ENCODE results near the gene OPA3.

OPA3 gene

GRCh38 chr19:45528149-45528743 lies 56.4 kb downstream of the OPA3 start:
- TF ChIP-seq CTCF (IDR thresholded peaks at IDR 0.05; ENCODE audit: control extremely low read depth, extremely low read depth, low read depth, missing control alignments) = no peak
- no peak for DNase-seq (ENCODE audit: extremely low spot score)
- ChIA-PET POLR2A (no interaction called here), CTCF (interaction anchor here (1.0 to 4.1 kb wide), 3 partner anchors 14 to 30 kb away, joined by 3 to 22 read pairs (median 4); no protein-coding TSS in a partner anchor)

GRCh38 chr19:45527731-45528130 lies 56.9 kb downstream of the OPA3 start:
- no peak for TF ChIP-seq CTCF (IDR thresholded peaks at IDR 0.05; ENCODE audit: control extremely low read depth, extremely low read depth, low read depth, missing control alignments)
- CTCF ChIA-PET = interaction anchor here (0.8 to 4.1 kb wide), 6 partner anchors 15 to 114 kb away, joined by 3 to 22 read pairs (median 4); partner anchors contain the start of gene EML2

GRCh38 chr19:45526971-45527370 lies 57.6 kb downstream of the OPA3 start:
- no peak for TF ChIP-seq CTCF (IDR thresholded peaks at IDR 0.05; ENCODE audit: control extremely low read depth, extremely low read depth, low read depth, missing control alignments)
- CTCF ChIA-PET = interaction anchor here (0.8 to 4.1 kb wide), 8 partner anchors 16 to 154 kb away, joined by 3 to 22 read pairs (median 4); partner anchors contain the start of gene EML2
- DNase-seq (ENCODE audit: extremely low spot score) = no peak
- POLR2A ChIA-PET = interaction anchor here (0.6 kb wide), 1 partner anchor 10 kb away, joined by 6 read pairs; no protein-coding TSS in a partner anchor

More at GRCh38 chr19:45527731-45528130, 56.9 kb downstream of the OPA3 start:
- no peak for DNase-seq (ENCODE audit: extremely low spot score)
- POLR2A ChIA-PET = no interaction called here

- ChIA-PET CTCF (interaction anchor here (1.4 to 4.1 kb wide), 4 partner anchors 17 to 155 kb away, joined by 5 to 22 read pairs (median 5); no protein-coding TSS in a partner anchor), POLR2A (no interaction called here)
- TF ChIP-seq CTCF (IDR thresholded peaks at IDR 0.05; ENCODE audit: control extremely low read depth, extremely low read depth, low read depth, missing control alignments) = no peak
- DNase-seq (ENCODE audit: extremely low spot score) = no peak
Observed at GRCh38 chr19:45526143-45526542, 58.5 kb downstream of the OPA3 start.

GRCh38 chr19:45524575-45525129 lies 60.0 kb downstream of the OPA3 start:
- DNase-seq (ENCODE audit: extremely low spot score) = no peak
- ChIA-PET POLR2A (no interaction called here), CTCF (interaction anchor here (0.8 to 1.4 kb wide), 7 partner anchors 9 to 121 kb away, joined by 3 to 7 read pairs (median 3); no protein-coding TSS in a partner anchor)
- TF ChIP-seq CTCF (IDR thresholded peaks at IDR 0.05; ENCODE audit: control extremely low read depth, extremely low read depth, low read depth, missing control alignments) = no peak

GRCh38 chr19:45523642-45524256 lies 60.9 kb downstream of the OPA3 start:
- peak; percentile 88 for DNase-seq (ENCODE audit: extremely low spot score)
- ChIA-PET CTCF (interaction anchor here (0.8 to 1.4 kb wide), 7 partner anchors 8 to 122 kb away, joined by 3 to 7 read pairs (median 3); no protein-coding TSS in a partner anchor), POLR2A (interaction anchor here (0.7 kb wide), 1 partner anchor 35 kb away, joined by 11 read pairs; no protein-coding TSS in a partner anchor)
- TF ChIP-seq CTCF (IDR thresholded peaks at IDR 0.05; ENCODE audit: control extremely low read depth, extremely low read depth, low read depth, missing control alignments) = peak; percentile 84
